A549 (cell line): ENCODE measurements around the gene BMS1.

Experiments
- CEBPB ChIP-seq, 2 experiments: fragments of >200 bp in 1 of 2; sonication (Bioruptor Twin) in 1 of 2; formaldehyde crosslinking in 1 of 2; IDR thresholded peaks; 2 replicates each; pipeline ENCODE4 v1.6.1; 2012 to 2016
- CHD4 ChIP-seq: fragments of 200-600 bp; sonication (generic); IDR thresholded peaks from 2 replicates; pipeline ENCODE4 v1.6.1; 2016; ENCODE audit warnings: antibody characterized with exemption, mild to moderate bottlenecking, borderline replicate concordance
- ESRRA ChIP-seq: fragments of 150-350 bp; IDR thresholded peaks from 2 replicates; pipeline ENCODE4 v1.6.1; 2014; ENCODE audit warnings: mild to moderate bottlenecking, low read length, borderline replicate concordance
- JUNB ChIP-seq: fragments of >200 bp; sonication (Bioruptor Twin); formaldehyde crosslinking; IDR thresholded peaks from 2 replicates; pipeline ENCODE4 v1.6.1; 2016
- MYC ChIP-seq: IDR thresholded peaks from 2 replicates; pipeline ENCODE4 v1.6.1; 2012; ENCODE audit warnings: mild to moderate bottlenecking, inconsistent platforms, low read length, improper control_type of control experiment, borderline replicate concordance
- NPAS2 ChIP-seq: fragments of 250-450 bp; sonication (Bioruptor Pico); IDR thresholded peaks from 2 replicates; pipeline ENCODE4 v1.8.0; 2022; ENCODE audit warnings: mild to moderate bottlenecking, moderate library complexity, borderline replicate concordance
- POLR2A ChIP-seq: IDR thresholded peaks from 2 replicates; pipeline ENCODE4 v1.6.1; 2012; ENCODE audit warnings: mild to moderate bottlenecking, low read length
- RFX5 ChIP-seq: fragments of 450-650 bp; IDR thresholded peaks from 2 replicates; pipeline ENCODE4 v1.7.1; 2014; ENCODE audit warnings: antibody characterized with exemption, mild to moderate bottlenecking, moderate library complexity
- TF ChIP-seq, protein P1 (sequence below): fragments of >200 bp; sonication (Bioruptor Twin); formaldehyde crosslinking; IDR thresholded peaks from 3 replicates; pipeline ENCODE4 v1.5.1; 2016
- TF ChIP-seq, protein P2 (sequence below): fragments of 250-450 bp; sonication (Bioruptor Pico); IDR thresholded peaks from 2 replicates; pipeline ENCODE4 v1.5.0; 2021; ENCODE audit warnings: mild to moderate bottlenecking, moderate library complexity, borderline replicate concordance
- TF ChIP-seq, protein P3 (sequence below): fragments of >200 bp; sonication (Bioruptor Twin); formaldehyde crosslinking; IDR thresholded peaks from 3 replicates; pipeline ENCODE4 v1.6.1; 2016
- TF ChIP-seq, protein P4 (sequence below): IDR thresholded peaks from 2 replicates; pipeline ENCODE4 v1.6.1; 2012

DNA sequence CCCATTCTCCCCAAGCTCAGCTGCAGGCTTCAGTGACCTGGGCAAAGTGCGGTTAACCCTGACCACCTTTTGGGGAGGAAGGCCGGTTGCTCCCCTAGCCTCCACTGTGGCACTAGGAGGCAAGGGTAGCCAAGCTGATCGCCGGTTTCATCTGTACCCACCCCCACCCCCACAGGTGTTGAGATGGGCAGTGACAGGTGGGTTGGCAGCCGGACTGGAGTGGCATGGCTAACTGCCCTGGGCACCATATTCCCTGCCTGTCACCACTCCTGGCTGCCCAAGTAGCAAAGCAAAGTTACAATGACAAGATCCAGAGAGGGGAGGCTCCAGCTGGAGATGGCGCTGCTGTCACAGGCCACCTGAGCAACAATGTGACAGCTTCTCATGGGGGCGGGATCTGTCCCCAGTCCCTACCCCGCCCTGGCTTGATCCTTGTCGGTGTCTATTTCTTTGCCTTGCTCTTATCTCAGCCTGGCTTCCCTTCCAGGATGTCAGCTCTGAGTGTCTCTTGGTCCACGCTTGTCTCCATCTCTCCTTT lies 27.0 kb upstream of the BMS1 start:
- TF ChIP-seq RFX5 = no peak
- TF ChIP-seq, protein P1, sequence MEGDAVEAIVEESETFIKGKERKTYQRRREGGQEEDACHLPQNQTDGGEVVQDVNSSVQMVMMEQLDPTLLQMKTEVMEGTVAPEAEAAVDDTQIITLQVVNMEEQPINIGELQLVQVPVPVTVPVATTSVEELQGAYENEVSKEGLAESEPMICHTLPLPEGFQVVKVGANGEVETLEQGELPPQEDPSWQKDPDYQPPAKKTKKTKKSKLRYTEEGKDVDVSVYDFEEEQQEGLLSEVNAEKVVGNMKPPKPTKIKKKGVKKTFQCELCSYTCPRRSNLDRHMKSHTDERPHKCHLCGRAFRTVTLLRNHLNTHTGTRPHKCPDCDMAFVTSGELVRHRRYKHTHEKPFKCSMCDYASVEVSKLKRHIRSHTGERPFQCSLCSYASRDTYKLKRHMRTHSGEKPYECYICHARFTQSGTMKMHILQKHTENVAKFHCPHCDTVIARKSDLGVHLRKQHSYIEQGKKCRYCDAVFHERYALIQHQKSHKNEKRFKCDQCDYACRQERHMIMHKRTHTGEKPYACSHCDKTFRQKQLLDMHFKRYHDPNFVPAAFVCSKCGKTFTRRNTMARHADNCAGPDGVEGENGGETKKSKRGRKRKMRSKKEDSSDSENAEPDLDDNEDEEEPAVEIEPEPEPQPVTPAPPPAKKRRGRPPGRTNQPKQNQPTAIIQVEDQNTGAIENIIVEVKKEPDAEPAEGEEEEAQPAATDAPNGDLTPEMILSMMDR = no peak
- no peak for TF ChIP-seq NPAS2
- TF ChIP-seq JUNB = no peak
- TF ChIP-seq, protein P2, sequence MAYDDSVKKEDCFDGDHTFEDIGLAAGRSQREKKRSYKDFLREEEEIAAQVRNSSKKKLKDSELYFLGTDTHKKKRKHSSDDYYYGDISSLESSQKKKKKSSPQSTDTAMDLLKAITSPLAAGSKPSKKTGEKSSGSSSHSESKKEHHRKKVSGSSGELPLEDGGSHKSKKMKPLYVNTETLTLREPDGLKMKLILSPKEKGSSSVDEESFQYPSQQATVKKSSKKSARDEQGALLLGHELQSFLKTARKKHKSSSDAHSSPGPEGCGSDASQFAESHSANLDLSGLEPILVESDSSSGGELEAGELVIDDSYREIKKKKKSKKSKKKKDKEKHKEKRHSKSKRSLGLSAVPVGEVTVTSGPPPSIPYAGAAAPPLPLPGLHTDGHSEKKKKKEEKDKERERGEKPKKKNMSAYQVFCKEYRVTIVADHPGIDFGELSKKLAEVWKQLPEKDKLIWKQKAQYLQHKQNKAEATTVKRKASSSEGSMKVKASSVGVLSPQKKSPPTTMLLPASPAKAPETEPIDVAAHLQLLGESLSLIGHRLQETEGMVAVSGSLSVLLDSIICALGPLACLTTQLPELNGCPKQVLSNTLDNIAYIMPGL (CRISPR knock-in tag) = no peak
- no peak for TF ChIP-seq POLR2A
- TF ChIP-seq, protein P3, sequence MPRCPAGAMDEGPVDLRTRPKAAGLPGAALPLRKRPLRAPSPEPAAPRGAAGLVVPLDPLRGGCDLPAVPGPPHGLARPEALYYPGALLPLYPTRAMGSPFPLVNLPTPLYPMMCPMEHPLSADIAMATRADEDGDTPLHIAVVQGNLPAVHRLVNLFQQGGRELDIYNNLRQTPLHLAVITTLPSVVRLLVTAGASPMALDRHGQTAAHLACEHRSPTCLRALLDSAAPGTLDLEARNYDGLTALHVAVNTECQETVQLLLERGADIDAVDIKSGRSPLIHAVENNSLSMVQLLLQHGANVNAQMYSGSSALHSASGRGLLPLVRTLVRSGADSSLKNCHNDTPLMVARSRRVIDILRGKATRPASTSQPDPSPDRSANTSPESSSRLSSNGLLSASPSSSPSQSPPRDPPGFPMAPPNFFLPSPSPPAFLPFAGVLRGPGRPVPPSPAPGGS = no peak
- no peak for TF ChIP-seq MYC
- no peak for TF ChIP-seq CEBPB (IDR thresholded peaks at IDR 0.05)
- TF ChIP-seq, protein P4, sequence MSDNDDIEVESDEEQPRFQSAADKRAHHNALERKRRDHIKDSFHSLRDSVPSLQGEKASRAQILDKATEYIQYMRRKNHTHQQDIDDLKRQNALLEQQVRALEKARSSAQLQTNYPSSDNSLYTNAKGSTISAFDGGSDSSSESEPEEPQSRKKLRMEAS = no peak
- no peak for TF ChIP-seq CHD4
- TF ChIP-seq ESRRA = no peak
